ENCODE measurements around the gene ZNF239.
"Not testable (repeated sequence)": the region's sequence is repeated elsewhere in the genome, so short reads cannot be mapped to it uniquely, and the experiment has no call there.

ZNF239 gene

GRCh38 chr10:43594944-43595589 lies 20.7 kb upstream of the ZNF239 start:
- TF ChIP-seq, protein P1, sequence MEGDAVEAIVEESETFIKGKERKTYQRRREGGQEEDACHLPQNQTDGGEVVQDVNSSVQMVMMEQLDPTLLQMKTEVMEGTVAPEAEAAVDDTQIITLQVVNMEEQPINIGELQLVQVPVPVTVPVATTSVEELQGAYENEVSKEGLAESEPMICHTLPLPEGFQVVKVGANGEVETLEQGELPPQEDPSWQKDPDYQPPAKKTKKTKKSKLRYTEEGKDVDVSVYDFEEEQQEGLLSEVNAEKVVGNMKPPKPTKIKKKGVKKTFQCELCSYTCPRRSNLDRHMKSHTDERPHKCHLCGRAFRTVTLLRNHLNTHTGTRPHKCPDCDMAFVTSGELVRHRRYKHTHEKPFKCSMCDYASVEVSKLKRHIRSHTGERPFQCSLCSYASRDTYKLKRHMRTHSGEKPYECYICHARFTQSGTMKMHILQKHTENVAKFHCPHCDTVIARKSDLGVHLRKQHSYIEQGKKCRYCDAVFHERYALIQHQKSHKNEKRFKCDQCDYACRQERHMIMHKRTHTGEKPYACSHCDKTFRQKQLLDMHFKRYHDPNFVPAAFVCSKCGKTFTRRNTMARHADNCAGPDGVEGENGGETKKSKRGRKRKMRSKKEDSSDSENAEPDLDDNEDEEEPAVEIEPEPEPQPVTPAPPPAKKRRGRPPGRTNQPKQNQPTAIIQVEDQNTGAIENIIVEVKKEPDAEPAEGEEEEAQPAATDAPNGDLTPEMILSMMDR (IDR thresholded peaks at IDR 0.05; ENCODE audit: extremely low read depth, missing control alignments) = no peak
- peak; percentile 76 for DNase-seq (ENCODE audit: low spot score)

- DNase-seq (ENCODE audit: low spot score) = no peak
- TF ChIP-seq, protein P1 (IDR thresholded peaks at IDR 0.05; ENCODE audit: extremely low read depth, missing control alignments) = no peak
Measured at GRCh38 chr10:43591303-43591904, 17.0 kb upstream of the ZNF239 start.

- DNase-seq (ENCODE audit: low spot score) = not testable (repeated sequence)
Measured at GRCh38 chr10:43586730-43587115, 12.3 kb upstream of the ZNF239 start.

DNA sequence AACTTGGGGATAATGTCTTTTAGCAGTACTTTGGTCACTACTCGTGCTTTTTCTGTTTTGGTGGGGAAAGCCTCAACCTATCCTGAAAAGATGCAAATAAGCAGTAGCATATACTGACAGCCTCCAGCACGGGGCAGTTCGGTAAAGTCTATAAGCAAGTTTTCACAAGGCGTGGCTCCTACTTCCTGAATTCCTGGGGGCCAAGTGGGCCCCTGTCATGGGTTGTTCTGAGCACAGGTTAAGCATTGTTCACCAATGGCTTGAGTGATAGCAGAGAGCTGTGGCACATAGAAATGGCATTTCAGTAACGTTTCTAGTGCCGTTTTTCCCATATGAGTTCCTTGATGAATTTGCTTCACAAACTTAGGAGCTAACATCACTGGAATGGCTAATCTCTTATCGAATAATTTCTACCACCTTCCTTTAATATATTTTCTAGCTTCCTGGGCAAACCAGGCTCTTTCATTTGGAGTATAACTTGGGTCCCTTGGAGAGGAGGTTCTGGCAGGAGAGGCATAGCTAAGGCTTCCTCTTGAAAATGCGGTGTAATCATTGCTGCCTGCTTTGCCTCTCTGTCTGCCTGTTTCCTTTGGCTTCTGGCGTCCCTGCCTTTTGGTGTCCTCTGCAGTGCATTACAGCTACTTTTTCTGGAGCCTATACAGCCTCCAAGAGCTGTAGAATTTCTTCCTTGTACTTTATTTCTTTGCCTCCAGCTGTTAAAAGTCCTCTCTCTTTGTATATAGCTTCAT lies 11.7 kb upstream of the ZNF239 start:
- DNase-seq (ENCODE audit: low spot score) = no peak
- TF ChIP-seq, protein P1 (IDR thresholded peaks at IDR 0.05; ENCODE audit: extremely low read depth, missing control alignments) = no peak

DNA sequence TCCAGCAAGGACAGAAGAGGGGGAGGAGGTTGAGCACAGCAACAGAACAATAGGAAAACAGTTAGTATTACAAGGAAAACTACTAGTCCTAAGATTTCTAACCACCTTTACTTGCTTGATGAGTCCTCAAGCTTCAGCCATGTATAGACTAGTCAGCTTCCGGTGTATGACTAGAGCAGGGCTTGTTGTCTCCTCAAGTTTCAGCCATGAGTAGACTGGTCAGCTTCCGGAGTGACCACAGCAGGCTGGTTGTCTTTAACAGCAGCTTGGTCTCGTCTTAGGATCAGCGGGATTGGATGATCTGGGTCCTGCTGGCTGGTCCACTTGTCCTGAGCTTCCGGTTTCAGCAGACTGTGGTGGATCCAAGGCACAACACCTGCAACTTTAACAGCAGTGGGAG lies 10.6 kb upstream of the ZNF239 start:
- TF ChIP-seq, protein P1 (IDR thresholded peaks at IDR 0.05; ENCODE audit: extremely low read depth, missing control alignments) = no peak
- DNase-seq (ENCODE audit: low spot score) = no peak

DNA sequence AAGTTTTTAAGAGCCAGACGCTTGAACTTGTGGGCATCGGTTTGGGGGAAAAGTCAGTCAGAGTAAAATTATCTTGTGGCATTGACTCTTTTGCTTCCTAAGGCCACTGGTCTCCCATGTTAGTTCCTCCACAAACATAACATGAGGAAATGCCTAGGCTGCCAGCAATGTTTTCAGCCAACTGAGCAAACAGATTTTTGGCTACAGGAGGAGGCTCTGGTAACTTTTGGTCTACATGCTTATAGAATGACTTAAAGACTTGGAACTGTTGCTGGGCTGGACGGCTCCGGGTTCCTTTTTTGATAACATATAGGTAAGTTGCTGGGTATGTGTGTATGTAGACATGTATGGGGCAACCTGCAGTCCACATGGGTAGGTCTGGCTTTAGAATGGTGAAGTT lies 9.6 kb upstream of the ZNF239 start:
- DNase-seq (ENCODE audit: low spot score) = no peak
- TF ChIP-seq, protein P1 (IDR thresholded peaks at IDR 0.05; ENCODE audit: extremely low read depth, missing control alignments) = no peak

- DNase-seq (ENCODE audit: low spot score) = no peak
- TF ChIP-seq, protein P1 (IDR thresholded peaks at IDR 0.05; ENCODE audit: extremely low read depth, missing control alignments) = no peak
Measured at GRCh38 chr10:43576580-43576979, 2.2 kb upstream of the ZNF239 start.
